Muscle of leg (tissue), 9 donors: Measurements from ENCODE around the gene ETV4. TPM values are rescaled to one million over a fixed set of nuclear protein-coding genes. Genes with fewer than 3 reads are reported as not detected.

Source experiments
- polyA plus RNA-seq, 8 donors: library from polyadenylated mRNA; unstranded; fragments of 120-200 nt; gene quantifications; one replicate each; pipeline versions ENCODE4 v1.2.1 to v1.2.3, GENCODE V29; 2013; ENCODE audit warnings: inconsistent platforms in 1 of 8, low replicate concordance in 1 of 8; ENCODE audit not compliant: insufficient read length in 8 of 8, insufficient read depth in 1 of 8
- total RNA-seq: library from RNA; stranded (reverse); fragments of 120-200 nt; gene quantifications from one replicate; pipeline ENCODE4 v1.2.4, GENCODE V29; 2013

ETV4 gene
- total and polyA plus RNA-seq, 9 donors = 4.0 to 10.0 (median 6.4) TPM

Other genes starting within 250 kb of the ETV4 start
- 11.1 TPM for gene ARL4D, start 147.3 kb downstream of the ETV4 start, total RNA-seq
- 10 to 100 TPM; 10.4 to 16.1 (median 14.4) TPM for gene ARL4D, start 147.3 kb downstream of the ETV4 start, polyA plus RNA-seq
- gene DHX8, start 62.4 kb downstream of the ETV4 start, total RNA-seq = 28.3 TPM
- 10 to 100 TPM; 23.1 to 30.9 (median 25.7) TPM for gene DHX8, start 62.4 kb downstream of the ETV4 start, polyA plus RNA-seq
- 13.8 TPM for gene MEOX1, start 115.6 kb upstream of the ETV4 start, total RNA-seq
- 10 to 100 TPM in 6 of 8 donors, 1 to 10 TPM in 2; 6.9 to 23.2 (median 12.2) TPM for gene MEOX1, start 115.6 kb upstream of the ETV4 start, polyA plus RNA-seq
- not detected for gene SOST, start 212.5 kb upstream of the ETV4 start, total RNA-seq
- gene SOST, start 212.5 kb upstream of the ETV4 start, polyA plus RNA-seq = under 1 TPM in 1 of 8 donors, not detected in 7; 0.97 TPM
- 61.0 TPM for gene DUSP3, start 232.6 kb upstream of the ETV4 start, total RNA-seq
- 10 to 100 TPM; 52.2 to 72.6 (median 65.5) TPM for gene DUSP3, start 232.6 kb upstream of the ETV4 start, polyA plus RNA-seq
- gene CFAP97D1, start 234.1 kb upstream of the ETV4 start, total RNA-seq = under 0.01 TPM
- gene CFAP97D1, start 234.1 kb upstream of the ETV4 start, polyA plus RNA-seq = under 1 TPM in 2 of 8 donors, not detected in 6; 0.04 to 0.05 TPM